Liver (tissue), 9 donors: ENCODE measurements around the gene RGS3. TPM values are rescaled to one million over a fixed set of nuclear protein-coding genes. Genes with fewer than 3 reads are reported as not detected.

Experiments
- DNase-seq: peaks from one replicate; pipeline ENCODE4 v3.0.0-alpha.2; 2017; ENCODE audit warnings: low spot score
- H3K27ac ChIP-seq, 2 donors: one replicate each; pipeline ENCODE4 v1.7.0; 2013; ENCODE audit warnings: inconsistent platforms in 2 of 2, low read length in 2 of 2, control low read depth in 1 of 2, low read depth in 1 of 2, mild to moderate bottlenecking in 1 of 2
- H3K27me3 ChIP-seq, 4 donors: one replicate each; pipeline versions ENCODE4 v1.6.1 to v1.7.0; 2013; ENCODE audit warnings: low read length in 3 of 4, inconsistent platforms in 1 of 4, mild to moderate bottlenecking in 1 of 4, moderate library complexity in 1 of 4; ENCODE audit not compliant: control insufficient read depth in 4 of 4, insufficient read depth in 4 of 4
- H3K36me3 ChIP-seq, 4 donors: one replicate each; pipeline versions ENCODE4 v1.6.1 to v1.7.0; 2013; ENCODE audit warnings: low read length in 3 of 4, mild to moderate bottlenecking in 3 of 4, low read depth in 1 of 4, moderate library complexity in 1 of 4; ENCODE audit not compliant: control insufficient read depth in 4 of 4, insufficient read depth in 3 of 4
- H3K4me1 ChIP-seq, 4 donors: one replicate each; pipeline versions ENCODE4 v1.6.1 to v1.7.0; 2013; ENCODE audit warnings: low read length in 3 of 4, mild to moderate bottlenecking in 3 of 4, moderate library complexity in 1 of 4; ENCODE audit not compliant: control insufficient read depth in 4 of 4, insufficient read depth in 4 of 4
- H3K4me3 ChIP-seq, 3 donors: one replicate each; pipeline versions ENCODE4 v1.6.1 to v1.7.0; 2013; ENCODE audit warnings: low read length in 3 of 3, control low read depth in 1 of 3, low read depth in 1 of 3, mild to moderate bottlenecking in 1 of 3
- H3K9ac ChIP-seq, 2 donors: one replicate each; pipeline ENCODE4 v1.7.0; 2013; ENCODE audit warnings: low read length in 2 of 2, mild to moderate bottlenecking in 2 of 2, moderate library complexity in 2 of 2, control low read depth in 1 of 2, low read depth in 1 of 2
- H3K9me3 ChIP-seq, 4 donors: one replicate each; pipeline versions ENCODE4 v1.6.1 to v1.7.0; 2013; ENCODE audit warnings: low read length in 3 of 4; ENCODE audit not compliant: control insufficient read depth in 4 of 4
- ATF3 ChIP-seq: IDR thresholded peaks from 2 replicates; pipeline ENCODE4 v1.6.1; 2016; ENCODE audit warnings: antibody characterized with exemption
- CTCF ChIP-seq: fragments of 150-350 bp; IDR thresholded peaks from 2 replicates; pipeline ENCODE4 v1.5.1; 2017; ENCODE audit warnings: improper control_type of control experiment, low read depth, low read length; ENCODE audit not compliant: missing input control
- EGR1 ChIP-seq, 2 donors: IDR thresholded peaks; 2 replicates each; pipeline ENCODE4 v1.6.1; 2016 to 2018; ENCODE audit warnings: antibody characterized with exemption in 2 of 2, low read depth in 2 of 2
- FOXA1 ChIP-seq: IDR thresholded peaks from 2 replicates; pipeline ENCODE4 v1.6.1; 2016; ENCODE audit warnings: antibody characterized with exemption
- FOXA2 ChIP-seq: IDR thresholded peaks from 2 replicates; pipeline ENCODE4 v1.6.1; 2016; ENCODE audit warnings: antibody characterized with exemption
- GABPA ChIP-seq, 2 donors: IDR thresholded peaks in 1 of 2; conservative IDR thresholded peaks in 1 of 2; 2 replicates each; pipeline ENCODE4 v1.6.1; 2016; ENCODE audit warnings: antibody characterized with exemption in 2 of 2, mild to moderate bottlenecking in 1 of 2, moderate library complexity in 1 of 2
- HNF4A ChIP-seq, 2 donors: conservative IDR thresholded peaks; 2 replicates each; pipeline ENCODE4 v1.6.1; 2016; ENCODE audit warnings: antibody characterized with exemption in 2 of 2, mild to moderate bottlenecking in 2 of 2
- HNF4G ChIP-seq: IDR thresholded peaks from 2 replicates; pipeline ENCODE4 v1.6.1; 2016; ENCODE audit warnings: antibody characterized with exemption
- JUND ChIP-seq, 2 donors: IDR thresholded peaks; 2 replicates each; pipeline ENCODE4 v1.6.1; 2016; ENCODE audit warnings: antibody characterized with exemption in 2 of 2
- MAX ChIP-seq: IDR thresholded peaks from 2 replicates; pipeline ENCODE4 v1.6.1; 2016; ENCODE audit warnings: antibody characterized with exemption
- NR2F2 ChIP-seq: IDR thresholded peaks from 2 replicates; pipeline ENCODE4 v1.6.1; 2016; ENCODE audit warnings: antibody characterized with exemption
- RAD21 ChIP-seq, 2 donors: IDR thresholded peaks; 2 replicates each; pipeline ENCODE4 v1.6.1; 2016; ENCODE audit warnings: antibody characterized with exemption in 2 of 2, mild to moderate bottlenecking in 2 of 2
- REST ChIP-seq: IDR thresholded peaks from 2 replicates; pipeline ENCODE4 v1.6.1; 2016; ENCODE audit warnings: antibody characterized with exemption, mild to moderate bottlenecking
- SP1 ChIP-seq: IDR thresholded peaks from 2 replicates; pipeline ENCODE4 v1.6.1; 2018; ENCODE audit warnings: antibody characterized with exemption, mild to moderate bottlenecking
- TAF1 ChIP-seq: conservative IDR thresholded peaks from 2 replicates; pipeline ENCODE4 v1.6.1; 2016; ENCODE audit warnings: antibody characterized with exemption, mild to moderate bottlenecking
- YY1 ChIP-seq: IDR thresholded peaks from 2 replicates; pipeline ENCODE4 v1.6.1; 2016; ENCODE audit warnings: antibody characterized with exemption, mild to moderate bottlenecking
- ZBTB33 ChIP-seq: IDR thresholded peaks from 2 replicates; pipeline ENCODE4 v1.6.1; 2016; ENCODE audit warnings: antibody characterized with exemption
- WGBS: extraction: QIAGEN DNeasy Blood & Tissue Kit; methylation state at CpG from one replicate; pipeline ENCODE4 v1.1.7; 2013; 5-methylcytosine and 5-hydroxymethylcytosine counted together
- polyA plus RNA-seq, 2 donors: library from polyadenylated mRNA; stranded (reverse) in 1 of 2; unstranded in 1 of 2; fragments of 200-250 nt in 1 of 2; fragments of >200 nt in 1 of 2; fragmentation: Nextera tagmentation in 1 of 2; extraction: Ambion mirVana in 1 of 2; gene quantifications; one replicate each; pipeline versions ENCODE4 v1.2.1 to v1.2.3, GENCODE V29; 2013 to 2015
- total RNA-seq, 2 donors: library from RNA; depleted of rRNA; stranded (reverse); fragments of >200 nt; gene quantifications; one replicate each; pipeline ENCODE4 v1.2.3, GENCODE V29; 2014
- donor health status: healthy.
- donor health status: healthy.
- donor health status: healthy.
- donor health status: healthy.
- donor health status: healthy.

RGS3 gene
- total and polyA plus RNA-seq, 4 donors: 13.0 to 65.0 (median 28.3) TPM

- Histone ChIP-seq H3K27ac (no peak overlapping the region), H3K4me3 (no peak overlapping the region), H3K36me3 (peaks cover 2 to 16% (median 7%) of the 10 kb centered on the region in 4 donors), H3K9ac (no peak overlapping the region), H3K4me1 (peaks cover 0 to 21% (median 4%) of the 10 kb centered on the region in 4 donors), H3K9me3 (no peaks in the 10 kb centered on the region), H3K27me3 (no peaks in the 10 kb centered on the region)
- TF ChIP-seq TAF1: no peak
- no peak for TF ChIP-seq FOXA2
- no peak for TF ChIP-seq ATF3
- no peak for TF ChIP-seq HNF4A (conservative IDR thresholded peaks at IDR 0.05)
- no peak for TF ChIP-seq YY1
- no peak for TF ChIP-seq JUND (IDR thresholded peaks at IDR 0.05)
- no peak for TF ChIP-seq MAX
- TF ChIP-seq REST: no peak
- TF ChIP-seq NR2F2: no peak
- TF ChIP-seq GABPA (IDR thresholded peaks at IDR 0.05 in 1 of 2, conservative IDR thresholded peaks at IDR 0.05 in 1 of 2): no peak
- no peak for TF ChIP-seq CTCF
- no peak for TF ChIP-seq SP1
- 93% methylated on average over 8 of the region's 8 CpGs for WGBS
- DNase-seq: no peak
These were observed 62.8 kb downstream of the RGS3 start for GRCh38 chr9:113526231-113526746.

GRCh38 chr9:113526841-113527240 is 63.3 kb downstream of the RGS3 start:
- H3K27ac ChIP-seq: no peak overlapping the region
- no peak for TF ChIP-seq SP1
- TF ChIP-seq GABPA (IDR thresholded peaks at IDR 0.05 in 1 of 2, conservative IDR thresholded peaks at IDR 0.05 in 1 of 2): no peak
- no peak for TF ChIP-seq ATF3
- TF ChIP-seq FOXA2: no peak
- no peak for TF ChIP-seq REST
- TF ChIP-seq HNF4A (conservative IDR thresholded peaks at IDR 0.05): no peak
- no peak for TF ChIP-seq EGR1 (IDR thresholded peaks at IDR 0.05; ENCODE audit: low read depth in 2 of 2)
- no peak for TF ChIP-seq TAF1
- no peak for TF ChIP-seq HNF4G
- TF ChIP-seq FOXA1: no peak
- no peak for TF ChIP-seq ZBTB33
- no peak for TF ChIP-seq RAD21 (IDR thresholded peaks at IDR 0.05)
- TF ChIP-seq NR2F2: no peak
- no peak for DNase-seq
- H3K9ac ChIP-seq: no peak overlapping the region
- H3K4me1 ChIP-seq: peaks cover 0 to 21% (median 4%) of the 10 kb centered on the region in 4 donors
- peaks cover 2 to 16% (median 7%) of the 10 kb centered on the region in 4 donors for H3K36me3 ChIP-seq
- H3K27me3 ChIP-seq: no peaks in the 10 kb centered on the region
- no peaks in the 10 kb centered on the region for H3K9me3 ChIP-seq
- no peak overlapping the region for H3K4me3 ChIP-seq
- 89% methylated on average over 4 of the region's 4 CpGs for WGBS
